ENCODE measurements around the gene GNG8.

GNG8 gene

GRCh38 chr19:46635920-46636761 is at the start of gene GNG8:
TSS of gene GNG8 (minus strand) at chr19:46636202. CDS start at chr19:46634682, 1,520 bp downstream.
- peak; percentile 46 for DNase-seq

DNA sequence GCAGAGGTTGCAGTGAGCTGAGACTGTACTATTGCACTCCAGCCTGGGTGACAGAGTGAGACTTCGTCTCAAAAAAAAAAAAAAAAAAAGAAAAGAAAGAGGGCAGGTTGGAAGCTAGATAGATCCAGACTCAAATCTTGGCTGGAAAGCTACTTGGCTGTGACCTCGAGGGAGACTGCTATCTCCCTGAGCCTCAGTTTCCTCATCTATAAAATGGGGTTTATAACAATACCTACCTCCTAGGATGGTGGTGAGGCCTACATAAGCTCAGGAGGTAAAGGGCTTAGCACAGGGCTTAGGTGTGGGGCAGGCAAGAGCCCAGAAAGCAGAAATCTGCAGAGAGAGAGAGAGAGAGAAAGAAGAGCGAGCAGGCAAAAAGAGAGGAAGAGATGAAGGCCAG is 49.2 kb upstream of the GNG8 start:
- no peak for DNase-seq

DNA sequence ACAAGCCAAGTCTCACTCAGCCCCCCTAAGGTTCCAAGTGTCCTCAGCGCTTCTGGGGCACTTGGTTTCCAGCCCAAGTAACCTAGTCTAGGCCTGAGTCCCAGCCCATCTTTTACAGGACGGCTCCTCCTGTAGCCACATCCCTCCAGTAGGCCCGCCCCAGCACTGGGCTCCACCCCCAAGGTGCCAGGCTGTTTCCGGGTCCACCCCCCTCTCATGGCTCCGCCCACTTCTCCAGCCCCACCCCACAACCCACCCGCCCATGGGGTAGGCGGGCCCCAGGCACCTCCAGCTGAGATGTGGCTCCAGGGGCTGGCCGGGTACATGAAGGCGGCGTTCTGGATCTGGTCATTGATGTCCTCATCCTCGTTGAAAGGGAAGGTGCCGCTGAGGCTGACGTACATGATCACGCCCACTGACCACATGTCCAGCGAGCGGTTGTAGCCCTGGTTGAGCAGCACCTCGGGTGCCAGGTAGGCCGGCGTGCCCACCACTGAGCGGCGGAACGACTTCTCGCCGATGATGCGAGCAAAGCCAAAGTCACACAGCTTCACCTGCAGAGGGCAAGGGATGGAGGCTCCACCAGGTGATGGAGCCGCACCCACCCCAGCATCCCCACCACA is 42.2 kb upstream of the GNG8 start:
- DNase-seq, result peak; percentile 49

GRCh38 chr19:46674416-46675178 is 38.6 kb upstream of the GNG8 start:
- DNase-seq, result peak; percentile 58

DNA sequence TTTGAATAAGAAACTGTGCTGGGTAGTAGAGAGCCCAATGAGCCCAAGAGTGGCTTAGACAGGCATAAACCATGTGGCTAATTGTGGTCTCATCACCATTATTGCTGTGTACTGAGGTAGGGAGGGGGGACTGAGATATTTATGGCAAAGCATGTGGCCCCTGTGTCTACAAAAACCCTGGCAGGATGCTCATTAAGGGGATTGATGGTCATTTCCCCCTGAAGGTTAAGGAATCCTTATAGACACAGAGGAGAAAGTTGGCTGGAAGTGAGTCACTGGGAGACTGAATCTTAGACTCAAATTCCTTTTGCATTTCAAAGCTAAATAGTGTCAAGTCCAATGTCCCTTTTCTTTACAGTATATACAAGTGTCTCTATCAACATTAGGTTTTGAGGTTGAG is 34.8 kb upstream of the GNG8 start:
- DNase-seq, result no peak

GRCh38 chr19:46668662-46669061 is 32.7 kb upstream of the GNG8 start:
- DNase-seq, result no peak

DNA sequence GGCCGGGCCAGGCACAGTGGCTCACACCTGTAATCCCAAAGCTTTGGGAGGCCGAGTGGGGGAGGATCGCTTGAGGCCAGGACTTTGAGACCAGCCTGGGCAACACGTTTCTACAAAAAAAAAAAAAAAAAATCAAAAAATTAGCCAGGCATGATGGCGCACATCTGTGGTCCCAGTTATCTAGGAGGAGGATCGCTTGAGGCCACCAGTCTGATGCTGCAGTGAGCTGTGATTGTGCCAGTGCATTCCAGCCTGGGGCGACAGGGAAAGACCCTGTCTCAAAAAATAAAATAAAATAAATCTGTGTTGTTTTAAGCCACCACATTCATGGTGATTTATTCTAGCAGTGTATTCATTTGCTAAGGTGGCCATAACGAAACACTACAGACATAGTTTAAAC is 29.1 kb upstream of the GNG8 start:
- no peak for DNase-seq

GRCh38 chr19:46661735-46662592 is 26.0 kb upstream of the GNG8 start:
- DNase-seq, result peak; percentile 96

DNA sequence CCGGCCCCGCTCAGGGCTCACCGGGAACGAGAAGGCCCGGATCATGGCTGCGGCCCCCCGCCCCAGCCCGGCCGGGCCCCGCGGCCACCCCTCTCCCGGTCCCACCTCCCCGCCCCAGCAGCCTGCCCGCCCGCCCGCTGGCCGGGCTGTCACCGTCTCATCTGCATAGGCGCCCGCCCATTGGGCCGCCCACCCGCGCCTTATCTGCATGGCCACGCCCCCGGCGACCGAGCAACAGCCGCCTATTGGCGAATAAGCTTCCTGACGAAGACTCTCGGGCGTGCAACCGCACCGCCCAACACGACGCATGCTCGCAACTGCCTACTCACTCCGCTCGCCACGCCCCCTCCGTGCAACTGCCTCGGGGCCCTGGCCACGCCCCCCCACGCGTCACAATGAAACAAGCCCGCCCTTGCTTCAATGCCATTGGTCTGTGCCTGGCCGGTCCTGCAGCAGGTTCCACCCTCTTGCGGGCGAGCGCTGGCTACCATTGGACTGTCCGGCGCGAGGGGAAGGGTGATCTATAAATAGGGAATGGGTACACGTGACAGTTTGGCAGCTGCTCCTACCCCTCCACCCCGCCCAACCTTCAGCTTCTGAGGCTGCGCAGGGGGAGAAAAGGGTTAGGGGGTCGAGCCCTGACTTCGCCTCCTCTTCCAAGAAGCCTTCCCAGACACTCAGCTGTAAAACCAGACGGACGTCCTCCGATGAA is 25.2 kb upstream of the GNG8 start, which contains the start of gene DACT3:
TSS of gene DACT3 (minus strand) at position 163 of the 712 bp plus-strand sequence. CDS start at position 45, 118 bp downstream.
- DNase-seq, result peak; percentile 100

DNA sequence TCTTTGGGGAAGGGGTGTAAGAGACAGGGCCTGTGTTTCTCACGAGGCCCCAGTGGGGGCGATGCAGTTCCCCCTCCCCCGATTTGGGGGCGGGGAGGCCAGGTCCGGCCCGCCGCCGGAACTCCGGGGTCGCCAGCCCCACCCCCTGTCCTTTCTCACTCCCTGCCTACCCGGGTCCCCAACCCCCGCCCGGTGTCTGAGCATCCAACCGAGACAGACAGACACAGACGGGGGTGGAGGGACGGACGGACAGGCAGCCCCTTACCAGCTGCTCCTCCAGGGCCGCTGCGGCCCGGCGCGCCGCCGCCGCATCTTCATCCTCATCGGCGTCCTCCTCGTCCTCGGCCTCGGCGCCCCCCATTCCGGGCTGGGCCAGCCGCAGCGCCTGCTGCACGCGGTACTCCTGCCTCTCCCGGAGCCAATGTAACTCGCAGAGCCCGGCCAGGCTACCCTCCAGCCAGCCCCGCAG is 24.6 kb upstream of the GNG8 start:
- no peak for DNase-seq

DNA sequence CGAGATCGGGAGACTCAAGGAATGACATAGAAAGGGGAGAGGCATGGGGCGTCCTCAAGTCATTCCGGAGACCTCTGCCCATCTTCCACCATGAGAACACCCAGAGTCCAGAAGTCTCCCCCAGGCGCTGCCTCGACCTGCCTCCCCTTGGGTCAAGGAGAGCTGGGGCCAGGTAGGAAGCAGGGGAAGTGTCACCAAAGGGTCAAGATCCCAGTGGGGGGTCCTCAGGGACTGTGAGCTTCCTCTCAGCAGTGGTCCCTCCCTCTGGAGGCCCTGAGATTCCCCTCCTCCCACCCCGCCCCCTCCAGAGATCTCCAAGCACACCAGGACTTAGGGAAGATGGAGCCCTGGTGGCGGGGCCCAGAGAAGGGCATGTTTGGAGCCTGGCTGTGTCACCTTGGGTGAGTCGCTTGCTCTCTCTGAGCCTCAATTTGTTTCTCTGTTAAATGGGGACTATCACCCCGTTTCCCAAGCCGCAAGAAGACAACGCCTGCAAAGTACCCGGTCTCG is 24.1 kb upstream of the GNG8 start:
- peak; percentile 42 for DNase-seq

- DNase-seq, result peak; percentile 47
Measured at GRCh38 chr19:46659151-46660007, 23.4 kb upstream of the GNG8 start.

DNA sequence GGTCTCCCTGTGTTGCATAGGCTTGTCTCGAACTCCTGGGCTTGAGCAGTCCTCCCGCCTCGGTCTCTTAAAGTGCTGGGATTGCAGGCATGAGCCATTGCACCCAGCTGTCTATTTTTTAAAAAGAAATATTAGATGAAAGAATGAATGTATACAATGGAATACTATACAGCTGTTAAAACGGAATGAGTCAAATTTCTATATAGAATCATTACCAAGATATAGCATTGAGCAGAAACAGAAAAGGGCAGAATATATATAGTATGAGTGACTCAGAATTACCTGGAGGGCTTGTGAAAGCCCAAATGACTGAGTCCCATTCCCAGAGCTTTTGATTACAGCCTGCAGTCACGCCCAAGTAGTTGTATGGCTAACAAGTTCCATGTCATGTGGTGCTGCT is 20.5 kb upstream of the GNG8 start:
- no peak for DNase-seq

DNA sequence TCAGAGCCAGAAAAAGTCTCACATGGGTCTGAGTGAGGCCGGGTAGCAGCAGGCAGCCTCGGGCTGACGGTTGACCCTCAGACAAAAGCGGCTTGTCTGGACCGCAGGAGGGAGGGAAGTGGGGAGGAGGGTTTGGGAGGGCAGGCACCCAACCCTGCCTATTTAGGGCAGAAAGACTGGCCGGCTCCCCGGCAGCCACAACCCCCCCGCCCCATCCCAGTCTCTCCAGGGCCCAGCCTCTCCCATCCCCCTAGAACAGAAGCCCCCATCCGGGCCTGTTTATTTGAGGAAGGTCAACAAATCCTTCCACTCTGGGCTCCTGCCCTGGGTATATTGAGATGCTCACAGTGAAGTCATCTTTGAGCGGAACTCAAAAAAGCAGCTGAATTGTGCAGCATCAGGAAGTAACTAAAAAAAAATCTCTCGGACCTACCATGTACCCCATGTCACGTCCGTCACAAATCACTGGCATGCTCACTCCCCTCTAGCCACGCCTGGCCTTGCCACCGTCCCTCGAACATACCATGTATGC is 18.7 kb upstream of the GNG8 start:
- no peak for DNase-seq

- DNase-seq, result no peak
Measured at GRCh38 chr19:46650445-46650844, 14.4 kb upstream of the GNG8 start.

GRCh38 chr19:46648961-46649960 is 13.3 kb upstream of the GNG8 start:
- no peak for DNase-seq

- DNase-seq, result no peak
Measured at GRCh38 chr19:46648060-46648960, 12.3 kb upstream of the GNG8 start.

- no peak for DNase-seq
Measured at GRCh38 chr19:46646402-46646801, 10.4 kb upstream of the GNG8 start.
